Activated T-cell treated with anti-CD3 and anti-CD28 coated beads, Interleukin-2, amount 50 U/mL, for 72 hours (primary cell): Measurements from ENCODE around the gene MLLT10. TPM values are rescaled to one million over a fixed set of nuclear protein-coding genes. Genes with fewer than 3 reads are reported as not detected.

Source experiments
- ATAC-seq, 2 donors: fragments of 150-1000 bp; cut with Tn5 transposase; replicated peaks in 1 of 2; 2 replicates each; pipeline ENCODE4 v1.10.0; 2021; ENCODE audit warnings: moderate library complexity in 2 of 2, mild to moderate bottlenecking in 1 of 2
- DNase-seq, 2 donors: peaks; one replicate each; pipeline ENCODE4 v3.0.0; 2021 to 2022; ENCODE audit warnings: mixed read lengths in 1 of 2
- H3K27ac Mint-ChIP-seq: one replicate; pipeline ENCODE4 v1.8.0; 2022; ENCODE audit warnings: mild to moderate bottlenecking, moderate library complexity, mixed read lengths
- H3K27me3 Mint-ChIP-seq: one replicate; pipeline ENCODE4 v1.8.0; 2022; ENCODE audit warnings: low read depth, mixed read lengths
- H3K36me3 Mint-ChIP-seq, 2 donors: one replicate each; pipeline ENCODE4 v1.8.0; 2022; ENCODE audit warnings: mixed read lengths in 2 of 2, mild to moderate bottlenecking in 1 of 2; ENCODE audit not compliant: insufficient read depth in 2 of 2
- H3K4me1 Mint-ChIP-seq: one replicate; pipeline ENCODE4 v1.8.0; 2022; ENCODE audit warnings: low read depth, mixed read lengths
- H3K4me3 Mint-ChIP-seq, 2 donors: one replicate each; pipeline ENCODE4 v1.8.0; 2022; ENCODE audit warnings: mild to moderate bottlenecking in 2 of 2, mixed read lengths in 2 of 2, moderate library complexity in 2 of 2
- H3K9me3 Mint-ChIP-seq, 2 donors: one replicate each; pipeline ENCODE4 v1.8.0; 2022; ENCODE audit warnings: mixed read lengths in 2 of 2
- total RNA-seq, 2 donors: library from RNA; stranded (reverse); gene quantifications; one replicate each; pipeline ENCODE4 v1.2.3, GENCODE V29; 2022

The MLLT10 gene
- total RNA-seq, 2 donors from 2014 or later: 45.4 to 46.0 TPM

DNA sequence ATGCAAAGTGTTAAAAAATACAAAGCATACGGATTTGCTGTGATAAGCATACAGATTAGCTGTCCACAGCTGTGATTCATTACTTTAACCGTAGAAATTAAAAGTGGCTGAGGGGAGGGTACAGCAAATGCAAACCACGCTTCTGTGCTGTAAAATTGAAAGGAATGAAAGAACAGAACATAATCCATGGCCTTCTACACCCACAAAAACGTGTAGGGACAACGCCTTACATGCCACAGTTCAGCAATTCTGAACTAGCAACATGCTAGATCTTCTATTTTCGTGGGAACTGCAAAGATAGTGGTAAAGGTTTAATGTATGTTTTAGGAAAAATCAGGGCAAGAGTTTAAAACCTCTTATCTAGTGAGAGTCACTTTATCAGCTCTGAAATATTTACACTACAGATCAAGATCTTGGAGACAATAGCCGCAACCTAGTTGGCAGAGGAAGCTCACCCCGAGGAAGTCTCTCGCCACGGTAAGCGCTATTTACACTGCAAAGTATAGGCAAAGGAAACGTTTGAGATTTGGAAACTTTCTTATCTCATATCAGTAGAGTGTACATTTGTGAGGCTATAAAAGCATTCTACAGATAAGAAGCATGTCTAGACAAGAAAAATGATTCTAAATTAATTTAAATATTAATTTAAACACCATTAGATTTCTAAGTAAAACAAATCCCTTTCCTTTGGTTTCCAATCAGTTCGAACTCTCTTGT lies 193.6 kb downstream of the MLLT10 start:
- Mint-ChIP-seq H3K27me3 (no peaks in the 10 kb centered on the region), H3K9me3 (no peaks in the 10 kb centered on the region), H3K27ac (no peak overlapping the region), H3K4me3 (peak overlapping the region in 1 of 2 donors; percentile 30), H3K36me3 (peaks cover 2 to 8% of the 10 kb centered on the region in 2 donors), H3K4me1 (peaks cover 27% of the 10 kb centered on the region)
- DNase-seq: no peak
- no peak for ATAC-seq

- Mint-ChIP-seq H3K36me3 (peaks cover 2 to 8% of the 10 kb centered on the region in 2 donors), H3K9me3 (no peaks in the 10 kb centered on the region), H3K27me3 (no peaks in the 10 kb centered on the region), H3K4me1 (peaks cover 27% of the 10 kb centered on the region), H3K4me3 (no peak overlapping the region), H3K27ac (no peak overlapping the region)
- ATAC-seq: no peak
- DNase-seq: no peak
Measured at GRCh38 chr10:21728618-21729017, 194.6 kb downstream of the MLLT10 start.

DNA sequence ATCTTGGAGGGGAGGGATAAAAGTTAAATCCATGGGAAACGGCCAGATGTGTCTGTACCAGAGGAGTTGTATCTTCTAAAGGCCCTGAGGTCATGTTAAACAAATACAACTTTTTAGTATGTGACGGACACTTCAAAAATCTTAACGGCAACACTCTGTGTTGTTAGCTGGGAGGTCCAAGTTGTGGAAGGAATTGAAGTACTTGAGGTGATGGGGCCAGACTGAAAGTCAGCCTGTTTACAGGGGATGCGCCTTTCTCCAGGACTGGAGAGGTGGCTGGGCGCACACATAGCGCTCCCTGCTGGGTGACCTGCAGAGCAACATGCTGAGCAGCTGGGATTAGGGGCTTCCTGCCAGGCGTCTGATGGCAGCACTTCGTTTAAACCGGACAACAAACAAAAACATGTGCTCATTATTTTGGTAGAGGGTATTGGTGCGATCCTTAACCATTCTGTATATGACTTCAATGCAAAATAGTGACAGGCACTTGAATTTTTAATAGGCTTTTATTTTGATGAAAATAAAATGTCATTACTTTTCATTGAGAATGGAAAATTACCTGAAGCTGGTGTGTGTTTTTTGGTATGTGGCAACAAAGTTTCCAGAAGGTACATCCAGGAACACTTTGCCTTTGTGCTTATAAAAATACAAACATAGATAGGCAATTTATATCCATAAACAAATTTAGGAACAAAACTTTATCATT lies 198.2 kb downstream of the MLLT10 start:
- peaks cover 31% of the 10 kb centered on the region for H3K4me1 Mint-ChIP-seq
- H3K27me3 Mint-ChIP-seq: no peaks in the 10 kb centered on the region
- DNase-seq (peak; percentile 53 to 58), ATAC-seq (peak; percentile 75 to 83)
- peaks cover 4 to 17% of the 10 kb centered on the region in 2 donors for H3K36me3 Mint-ChIP-seq
- H3K4me3 Mint-ChIP-seq: no peak overlapping the region
- H3K9me3 Mint-ChIP-seq: no peaks in the 10 kb centered on the region
- H3K27ac Mint-ChIP-seq: no peak overlapping the region

- Mint-ChIP-seq H3K27me3 (no peaks in the 10 kb centered on the region), H3K9me3 (no peaks in the 10 kb centered on the region), H3K27ac (no peak overlapping the region), H3K36me3 (peaks cover 6 to 14% of the 10 kb centered on the region in 2 donors), H3K4me1 (peaks cover 29% of the 10 kb centered on the region), H3K4me3 (no peak overlapping the region)
- no peak for DNase-seq
- ATAC-seq: no peak
Measured at GRCh38 chr10:21733710-21734109, 199.7 kb downstream of the MLLT10 start.

DNA sequence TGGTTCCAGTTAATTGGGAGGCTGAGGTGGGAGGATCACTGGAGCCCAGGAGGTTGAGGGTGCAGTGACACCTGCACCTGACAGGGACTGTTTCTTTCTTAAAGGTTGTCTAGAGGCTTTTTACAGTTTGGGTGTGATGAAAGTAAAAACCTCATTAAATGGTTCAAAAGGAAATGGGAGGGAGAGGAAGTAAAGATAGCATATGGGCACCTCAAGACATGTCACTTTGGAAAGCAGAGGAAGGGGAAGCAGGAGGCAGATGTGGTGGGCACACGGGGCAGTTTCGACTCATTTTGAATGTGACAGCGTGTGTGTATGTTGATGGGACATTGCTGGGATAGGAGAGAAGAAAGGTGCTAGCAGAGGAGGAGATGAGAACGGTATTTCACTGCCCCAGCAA lies 203.1 kb downstream of the MLLT10 start:
- no peak for DNase-seq
- H3K27ac Mint-ChIP-seq: peak overlapping the region; percentile 24
- H3K4me1 Mint-ChIP-seq: peaks cover 54% of the 10 kb centered on the region
- no peaks in the 10 kb centered on the region for H3K27me3 Mint-ChIP-seq
- ATAC-seq: no peak
- H3K36me3 Mint-ChIP-seq: peaks cover 10 to 17% of the 10 kb centered on the region in 2 donors
- no peaks in the 10 kb centered on the region for H3K9me3 Mint-ChIP-seq
- H3K4me3 Mint-ChIP-seq: no peak overlapping the region

DNA sequence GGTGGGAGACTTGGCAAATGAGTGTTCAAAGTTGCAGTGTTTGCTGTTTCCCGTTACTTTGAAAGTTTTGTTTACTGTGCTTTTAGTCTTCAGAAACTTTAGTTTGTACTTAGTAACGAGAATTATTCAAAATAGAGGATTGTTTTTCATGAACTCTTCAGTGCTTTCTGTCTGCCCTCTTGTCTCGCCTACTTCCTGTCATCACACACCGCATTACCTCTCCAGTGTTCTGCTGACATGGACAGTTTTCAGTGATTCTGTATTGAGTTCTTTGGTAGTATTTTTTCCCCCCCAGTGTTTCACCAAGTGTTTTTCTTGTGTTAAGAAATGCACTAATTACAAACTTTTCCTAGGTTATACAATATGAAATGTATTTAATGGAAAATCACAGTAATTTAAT lies 207.0 kb downstream of the MLLT10 start:
- no peak for DNase-seq
- Mint-ChIP-seq H3K9me3 (no peaks in the 10 kb centered on the region), H3K4me1 (peaks cover 49% of the 10 kb centered on the region), H3K36me3 (peaks cover 7 to 8% of the 10 kb centered on the region in 2 donors), H3K27me3 (no peaks in the 10 kb centered on the region), H3K27ac (peak overlapping the region; percentile 67), H3K4me3 (peak overlapping the region in 1 of 2 donors; percentile 39)
- peak; percentile 37 to 72 for ATAC-seq

DNA sequence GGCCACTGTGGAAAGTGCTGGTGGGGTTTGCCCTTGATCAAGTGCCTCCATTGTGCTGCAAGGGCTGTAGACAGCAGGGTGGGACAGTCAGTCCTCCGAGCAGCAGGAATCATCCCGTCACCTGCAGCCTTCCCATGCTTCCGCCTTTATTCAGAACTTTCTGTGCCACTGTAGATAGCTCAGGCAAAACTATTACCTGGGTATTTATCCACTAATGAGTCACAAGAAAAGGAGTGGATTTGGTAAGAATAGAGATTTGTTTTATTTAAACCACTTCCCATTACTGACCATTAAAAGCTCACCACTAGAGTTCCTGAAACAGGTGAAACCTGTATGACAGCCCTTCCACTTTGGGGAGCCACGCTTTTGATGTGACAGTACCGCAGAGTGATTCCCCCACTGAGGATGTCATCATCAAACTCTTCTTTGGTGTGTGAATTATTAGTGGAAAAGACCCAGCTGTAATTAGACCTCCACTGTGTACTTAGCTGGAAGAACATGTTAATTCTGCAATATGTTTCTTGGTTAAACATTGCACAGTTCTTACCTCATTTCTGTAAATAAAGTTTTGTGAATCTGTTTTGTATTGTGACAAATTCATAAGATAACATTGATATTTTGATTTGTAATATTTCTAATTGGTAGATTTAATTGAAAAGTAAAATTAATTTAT lies 208.8 kb downstream of the MLLT10 start:
- Mint-ChIP-seq H3K36me3 (peaks cover 3 to 9% of the 10 kb centered on the region in 2 donors), H3K27ac (no peak overlapping the region)

DNA sequence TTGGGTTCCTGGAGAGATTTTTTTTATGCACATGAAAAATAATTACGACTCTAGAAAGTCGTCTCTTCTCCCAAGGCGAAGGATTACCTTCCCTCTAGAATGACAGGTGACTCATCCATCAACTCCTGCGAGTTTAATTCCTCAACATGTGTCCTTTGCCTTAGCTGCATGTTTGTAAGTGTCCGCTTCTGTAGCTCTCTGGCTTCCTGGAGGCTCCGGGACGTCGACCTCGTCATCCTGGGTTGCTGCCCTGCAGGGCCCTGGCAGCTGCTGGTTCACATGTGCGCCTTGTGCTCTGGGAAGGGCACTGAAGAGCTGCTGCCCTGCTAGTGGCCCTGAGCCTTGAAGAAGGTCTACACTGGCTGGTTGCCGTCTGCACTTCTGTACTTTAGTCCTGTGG lies 210.2 kb downstream of the MLLT10 start:
- peaks cover 2 to 4% of the 10 kb centered on the region in 2 donors for H3K36me3 Mint-ChIP-seq
- no peaks in the 10 kb centered on the region for H3K9me3 Mint-ChIP-seq
- H3K4me3 Mint-ChIP-seq: no peak overlapping the region
- H3K27ac Mint-ChIP-seq: no peak overlapping the region
- DNase-seq (no peak), ATAC-seq (no peak)
- H3K4me1 Mint-ChIP-seq: peaks cover 27% of the 10 kb centered on the region
- H3K27me3 Mint-ChIP-seq: no peaks in the 10 kb centered on the region

More for the DNA sequence above, 208.8 kb downstream of the MLLT10 start:
- Mint-ChIP-seq H3K4me1 (peaks cover 37% of the 10 kb centered on the region), H3K4me3 (no peak overlapping the region), H3K27me3 (no peaks in the 10 kb centered on the region), H3K9me3 (no peaks in the 10 kb centered on the region)
- ATAC-seq (no peak), DNase-seq (no peak)

DNA sequence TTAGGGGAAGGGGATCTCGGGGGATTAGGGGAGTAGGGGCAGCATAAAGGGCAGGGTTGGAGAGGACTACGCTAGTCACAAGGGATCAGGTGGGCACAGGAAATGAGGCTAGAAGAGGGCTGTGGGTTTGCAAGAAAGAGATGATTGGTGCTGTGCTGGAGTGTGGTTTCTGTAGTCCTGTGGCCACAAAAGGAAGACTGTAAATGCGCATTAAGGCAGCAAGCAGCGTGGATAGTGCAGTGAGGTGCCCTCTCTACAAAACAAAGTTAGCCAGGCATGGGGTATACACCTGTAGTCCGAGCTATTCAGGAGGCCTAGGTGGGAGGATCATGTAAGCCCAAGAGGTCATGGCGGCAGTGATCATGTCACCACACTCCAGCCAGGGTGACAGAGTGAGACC lies 212.1 kb downstream of the MLLT10 start:
- Mint-ChIP-seq H3K27ac (peak overlapping the region; percentile 15), H3K27me3 (no peaks in the 10 kb centered on the region), H3K36me3 (peaks cover 2% of the 10 kb centered on the region in 2 donors), H3K4me1 (peaks cover 23% of the 10 kb centered on the region), H3K4me3 (no peak overlapping the region), H3K9me3 (no peaks in the 10 kb centered on the region)
- DNase-seq: peak in 1 of 2 donors; percentile 26
- peak; percentile 53 to 61 for ATAC-seq

- H3K4me1 Mint-ChIP-seq: peaks cover 21% of the 10 kb centered on the region
- no peak overlapping the region for H3K4me3 Mint-ChIP-seq
- DNase-seq (no peak), ATAC-seq (no peak)
- H3K9me3 Mint-ChIP-seq: no peaks in the 10 kb centered on the region
- peak overlapping the region; percentile 5 for H3K27ac Mint-ChIP-seq
- H3K36me3 Mint-ChIP-seq: peaks cover 0 to 2% of the 10 kb centered on the region in 2 donors
- no peaks in the 10 kb centered on the region for H3K27me3 Mint-ChIP-seq
Measured at GRCh38 chr10:21747809-21748208, 213.8 kb downstream of the MLLT10 start.

- ATAC-seq (peak; percentile 59 to 73), DNase-seq (no peak)
- H3K4me3 Mint-ChIP-seq: no peak overlapping the region
- no peaks in the 10 kb centered on the region for H3K9me3 Mint-ChIP-seq
- H3K36me3 Mint-ChIP-seq: peaks cover 0 to 2% of the 10 kb centered on the region in 2 donors
- no peaks in the 10 kb centered on the region for H3K27me3 Mint-ChIP-seq
- H3K27ac Mint-ChIP-seq: no peak overlapping the region
- H3K4me1 Mint-ChIP-seq: peaks cover 21% of the 10 kb centered on the region
Measured at GRCh38 chr10:21749788-21750187, 215.8 kb downstream of the MLLT10 start.

- Mint-ChIP-seq H3K27ac (no peak overlapping the region), H3K4me1 (peaks cover 21% of the 10 kb centered on the region), H3K4me3 (no peak overlapping the region), H3K9me3 (no peaks in the 10 kb centered on the region), H3K36me3 (peaks cover 0 to 2% of the 10 kb centered on the region in 2 donors), H3K27me3 (no peaks in the 10 kb centered on the region)
- DNase-seq (no peak), ATAC-seq (no peak)
Measured at GRCh38 chr10:21750424-21750823, 216.4 kb downstream of the MLLT10 start.
